SK-N-SH treated with all-trans-retinoic acid at 6 μM for 48 hours (cell line): ENCODE results near the gene RBFOX2.

ENCODE experiments used
- ATAC-seq: fragments of 200-7000 bp; cut with Tn5 transposase; 3 replicates; pipeline ENCODE4 v1.9.1; 2020; ENCODE audit warnings: mild to moderate bottlenecking, moderate library complexity
- ARNTL ChIP-seq: fragments of 450-650 bp; formaldehyde crosslinking; IDR thresholded peaks from 2 replicates; pipeline ENCODE4 v1.5.0; 2020; ENCODE audit warnings: low read depth, mild to moderate bottlenecking, moderate library complexity, borderline replicate concordance
- BACH2 ChIP-seq: fragments of 250-450 bp; sonication (Bioruptor Pico); IDR thresholded peaks from 2 replicates; pipeline ENCODE4 v1.9.0; 2021; ENCODE audit warnings: mild to moderate bottlenecking, borderline replicate concordance
- CSDC2 ChIP-seq: fragments of 250-450 bp; sonication (Bioruptor Pico); IDR thresholded peaks from 2 replicates; pipeline ENCODE4 v1.5.0; 2020; ENCODE audit warnings: mild to moderate bottlenecking, moderate library complexity
- GLIS3 ChIP-seq: fragments of 250-450 bp; sonication (Bioruptor Pico); IDR thresholded peaks from 2 replicates; pipeline ENCODE4 v1.5.0; 2020; ENCODE audit warnings: mild to moderate bottlenecking, moderate library complexity
- ISL1 ChIP-seq: fragments of 250-450 bp; sonication (Bioruptor Pico); IDR thresholded peaks from 2 replicates; pipeline ENCODE4 v2.1.2; 2022; ENCODE audit warnings: mild to moderate bottlenecking, moderate library complexity
- PPARA ChIP-seq: fragments of 250-450 bp; sonication (Bioruptor Pico); IDR thresholded peaks from 2 replicates; pipeline ENCODE4 v1.5.0; 2020; ENCODE audit warnings: mild to moderate bottlenecking, borderline replicate concordance
- RARB ChIP-seq: fragments of 250-450 bp; sonication (Bioruptor Pico); IDR thresholded peaks from 2 replicates; pipeline ENCODE4 v1.8.0; 2021; ENCODE audit warnings: mild to moderate bottlenecking, moderate library complexity
- SNAI2 ChIP-seq: fragments of 250-450 bp; sonication (Bioruptor Pico); IDR thresholded peaks from 2 replicates; pipeline ENCODE4 v1.5.0; 2020; ENCODE audit warnings: mild to moderate bottlenecking, moderate library complexity
- TCF4 ChIP-seq: fragments of 250-450 bp; sonication (Bioruptor Pico); IDR thresholded peaks from 2 replicates; pipeline ENCODE4 v1.8.0; 2021; ENCODE audit warnings: mild to moderate bottlenecking, moderate library complexity, borderline replicate concordance
- TOX ChIP-seq: fragments of 250-450 bp; sonication (Bioruptor Pico); IDR thresholded peaks from 2 replicates; pipeline ENCODE4 v1.8.0; 2021; ENCODE audit warnings: mild to moderate bottlenecking, moderate library complexity, borderline replicate concordance
- ZC3H10 ChIP-seq: fragments of 250-450 bp; sonication (Bioruptor Pico); IDR thresholded peaks from 2 replicates; pipeline ENCODE4 v1.5.1; 2021; ENCODE audit warnings: mild to moderate bottlenecking, moderate library complexity
- ZFP3 ChIP-seq: fragments of 250-450 bp; sonication (Bioruptor Pico); IDR thresholded peaks from 2 replicates; pipeline ENCODE4 v1.5.0; 2020; ENCODE audit warnings: mild to moderate bottlenecking, moderate library complexity
- ZFP30 ChIP-seq: fragments of 450-650 bp; formaldehyde crosslinking; IDR thresholded peaks from 2 replicates; pipeline ENCODE4 v1.5.0; 2022; ENCODE audit warnings: mild to moderate bottlenecking, moderate library complexity
- ZNF565 ChIP-seq: fragments of 450-650 bp; formaldehyde crosslinking; conservative IDR thresholded peaks from 2 replicates; pipeline ENCODE4 v1.5.0; 2020; ENCODE audit warnings: low read depth, mild to moderate bottlenecking, moderate library complexity
- ZNF8 ChIP-seq: fragments of 450-650 bp; formaldehyde crosslinking; IDR thresholded peaks from 2 replicates; pipeline ENCODE4 v1.5.0; 2020; ENCODE audit warnings: mild to moderate bottlenecking, moderate library complexity
- TF ChIP-seq, protein P1 (sequence below): fragments of 250-450 bp; sonication (Bioruptor Pico); IDR thresholded peaks from 2 replicates; pipeline ENCODE4 v1.8.0; 2020; ENCODE audit warnings: mild to moderate bottlenecking, moderate library complexity, borderline replicate concordance
- TF ChIP-seq, protein P2 (sequence below): fragments of 250-450 bp; sonication (Bioruptor Pico); IDR thresholded peaks from 2 replicates; pipeline ENCODE4 v1.5.1; 2020; ENCODE audit warnings: low read depth, mild to moderate bottlenecking, moderate library complexity
- TF ChIP-seq, protein P3 (sequence below): fragments of 250-450 bp; sonication (Bioruptor Pico); IDR thresholded peaks from 2 replicates; pipeline ENCODE4 v1.5.0; 2020; ENCODE audit warnings: mild to moderate bottlenecking, moderate library complexity
- TF ChIP-seq, protein P4 (sequence below): fragments of 250-450 bp; sonication (Bioruptor Pico); IDR thresholded peaks from 2 replicates; pipeline ENCODE4 v1.5.1; 2021; ENCODE audit warnings: mild to moderate bottlenecking, moderate library complexity

RBFOX2 gene

DNA sequence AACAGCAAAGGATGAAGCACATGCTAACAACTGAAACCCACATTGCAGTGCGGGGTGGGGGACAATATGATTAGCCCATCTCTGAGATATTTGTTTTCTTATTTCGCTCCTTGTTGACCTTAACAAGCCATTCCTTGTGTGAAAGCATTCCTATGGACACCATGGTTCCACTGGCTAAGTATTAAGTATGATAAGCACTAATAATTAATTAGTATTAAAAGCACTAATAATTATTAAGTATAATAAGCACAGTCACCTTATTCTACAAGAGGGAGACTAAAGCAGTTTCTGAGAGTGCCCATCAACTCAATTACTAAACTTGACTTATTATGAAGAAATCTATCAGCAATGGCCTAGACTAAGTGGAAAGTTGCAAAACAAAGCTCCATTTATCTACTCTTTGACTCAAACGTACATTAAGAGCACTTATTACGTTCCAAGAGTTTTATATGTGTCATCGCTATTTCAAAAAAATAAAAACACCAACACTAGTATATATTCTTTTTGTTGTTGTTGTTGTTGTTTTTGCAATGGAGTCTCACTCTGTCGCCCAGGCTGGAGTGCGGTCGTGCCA lies 65.3 kb downstream of the RBFOX2 start:
- ATAC-seq, result no peak

DNA sequence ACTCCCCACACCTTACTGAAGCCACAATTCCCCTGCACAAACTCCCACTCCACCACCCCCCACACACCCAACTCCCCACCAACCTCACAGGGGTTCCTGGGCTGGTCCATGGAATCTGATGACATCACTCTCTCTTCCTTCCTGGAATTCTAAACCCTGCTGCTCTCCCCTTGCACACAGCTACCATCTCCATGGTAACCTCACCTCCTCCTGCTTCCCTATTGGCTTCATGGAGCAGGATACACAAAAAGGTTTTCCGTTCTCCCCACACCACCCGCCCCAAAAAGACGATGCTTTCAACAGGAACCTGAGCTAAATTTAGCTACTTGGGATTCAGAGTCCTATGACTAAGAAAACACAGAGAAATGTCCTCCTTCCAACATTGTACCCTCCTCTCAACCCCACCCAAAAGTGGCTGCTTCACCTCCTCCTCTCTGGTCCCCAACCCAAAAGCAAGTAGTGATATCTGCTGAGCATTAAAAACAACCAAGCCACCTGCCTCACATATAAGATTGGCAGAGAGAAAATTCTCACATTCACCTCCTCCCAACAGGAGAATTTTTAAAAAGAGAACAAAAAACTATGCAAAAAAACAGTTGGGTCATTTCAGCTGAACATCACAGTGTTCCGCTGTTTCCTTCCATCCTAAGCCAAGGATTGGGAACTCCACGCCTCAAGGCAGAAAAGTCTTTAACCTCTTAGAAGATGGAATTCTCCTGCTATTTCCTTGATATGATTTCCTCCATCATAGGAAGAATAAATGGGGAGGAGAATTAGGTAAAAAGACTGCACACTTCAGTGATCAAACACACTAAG lies 66.9 kb downstream of the RBFOX2 start:
- TF ChIP-seq ZNF8 (no peak), ISL1 (no peak), CSDC2 (CRISPR knock-in tag) (no peak), PPARA (CRISPR knock-in tag) (no peak), TOX (CRISPR knock-in tag) (no peak), ZC3H10 (CRISPR knock-in tag) (no peak)
- TF ChIP-seq, protein P1, sequence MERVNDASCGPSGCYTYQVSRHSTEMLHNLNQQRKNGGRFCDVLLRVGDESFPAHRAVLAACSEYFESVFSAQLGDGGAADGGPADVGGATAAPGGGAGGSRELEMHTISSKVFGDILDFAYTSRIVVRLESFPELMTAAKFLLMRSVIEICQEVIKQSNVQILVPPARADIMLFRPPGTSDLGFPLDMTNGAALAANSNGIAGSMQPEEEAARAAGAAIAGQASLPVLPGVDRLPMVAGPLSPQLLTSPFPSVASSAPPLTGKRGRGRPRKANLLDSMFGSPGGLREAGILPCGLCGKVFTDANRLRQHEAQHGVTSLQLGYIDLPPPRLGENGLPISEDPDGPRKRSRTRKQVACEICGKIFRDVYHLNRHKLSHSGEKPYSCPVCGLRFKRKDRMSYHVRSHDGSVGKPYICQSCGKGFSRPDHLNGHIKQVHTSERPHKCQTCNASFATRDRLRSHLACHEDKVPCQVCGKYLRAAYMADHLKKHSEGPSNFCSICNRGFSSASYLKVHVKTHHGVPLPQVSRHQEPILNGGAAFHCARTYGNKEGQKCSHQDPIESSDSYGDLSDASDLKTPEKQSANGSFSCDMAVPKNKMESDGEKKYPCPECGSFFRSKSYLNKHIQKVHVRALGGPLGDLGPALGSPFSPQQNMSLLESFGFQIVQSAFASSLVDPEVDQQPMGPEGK (CRISPR knock-in tag), result no peak

More for the DNA sequence above, 65.3 kb downstream of the RBFOX2 start:
- no peak for TF ChIP-seq RARB (CRISPR knock-in tag)
- no peak for TF ChIP-seq PPARA (CRISPR knock-in tag)
- no peak for TF ChIP-seq ISL1
- no peak for TF ChIP-seq ZNF8
- no peak for TF ChIP-seq ARNTL (CRISPR knock-in tag)
- TF ChIP-seq ZFP3 (CRISPR knock-in tag), result no peak
- TF ChIP-seq BACH2, result no peak
- TF ChIP-seq TOX (CRISPR knock-in tag), result no peak
- TF ChIP-seq, protein P2, sequence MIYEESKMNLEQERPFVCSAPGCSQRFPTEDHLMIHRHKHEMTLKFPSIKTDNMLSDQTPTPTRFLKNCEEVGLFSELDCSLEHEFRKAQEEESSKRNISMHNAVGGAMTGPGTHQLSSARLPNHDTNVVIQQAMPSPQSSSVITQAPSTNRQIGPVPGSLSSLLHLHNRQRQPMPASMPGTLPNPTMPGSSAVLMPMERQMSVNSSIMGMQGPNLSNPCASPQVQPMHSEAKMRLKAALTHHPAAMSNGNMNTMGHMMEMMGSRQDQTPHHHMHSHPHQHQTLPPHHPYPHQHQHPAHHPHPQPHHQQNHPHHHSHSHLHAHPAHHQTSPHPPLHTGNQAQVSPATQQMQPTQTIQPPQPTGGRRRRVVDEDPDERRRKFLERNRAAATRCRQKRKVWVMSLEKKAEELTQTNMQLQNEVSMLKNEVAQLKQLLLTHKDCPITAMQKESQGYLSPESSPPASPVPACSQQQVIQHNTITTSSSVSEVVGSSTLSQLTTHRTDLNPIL (CRISPR knock-in tag), result no peak
- TF ChIP-seq ZNF565 (CRISPR knock-in tag), result no peak
- TF ChIP-seq, protein P3, sequence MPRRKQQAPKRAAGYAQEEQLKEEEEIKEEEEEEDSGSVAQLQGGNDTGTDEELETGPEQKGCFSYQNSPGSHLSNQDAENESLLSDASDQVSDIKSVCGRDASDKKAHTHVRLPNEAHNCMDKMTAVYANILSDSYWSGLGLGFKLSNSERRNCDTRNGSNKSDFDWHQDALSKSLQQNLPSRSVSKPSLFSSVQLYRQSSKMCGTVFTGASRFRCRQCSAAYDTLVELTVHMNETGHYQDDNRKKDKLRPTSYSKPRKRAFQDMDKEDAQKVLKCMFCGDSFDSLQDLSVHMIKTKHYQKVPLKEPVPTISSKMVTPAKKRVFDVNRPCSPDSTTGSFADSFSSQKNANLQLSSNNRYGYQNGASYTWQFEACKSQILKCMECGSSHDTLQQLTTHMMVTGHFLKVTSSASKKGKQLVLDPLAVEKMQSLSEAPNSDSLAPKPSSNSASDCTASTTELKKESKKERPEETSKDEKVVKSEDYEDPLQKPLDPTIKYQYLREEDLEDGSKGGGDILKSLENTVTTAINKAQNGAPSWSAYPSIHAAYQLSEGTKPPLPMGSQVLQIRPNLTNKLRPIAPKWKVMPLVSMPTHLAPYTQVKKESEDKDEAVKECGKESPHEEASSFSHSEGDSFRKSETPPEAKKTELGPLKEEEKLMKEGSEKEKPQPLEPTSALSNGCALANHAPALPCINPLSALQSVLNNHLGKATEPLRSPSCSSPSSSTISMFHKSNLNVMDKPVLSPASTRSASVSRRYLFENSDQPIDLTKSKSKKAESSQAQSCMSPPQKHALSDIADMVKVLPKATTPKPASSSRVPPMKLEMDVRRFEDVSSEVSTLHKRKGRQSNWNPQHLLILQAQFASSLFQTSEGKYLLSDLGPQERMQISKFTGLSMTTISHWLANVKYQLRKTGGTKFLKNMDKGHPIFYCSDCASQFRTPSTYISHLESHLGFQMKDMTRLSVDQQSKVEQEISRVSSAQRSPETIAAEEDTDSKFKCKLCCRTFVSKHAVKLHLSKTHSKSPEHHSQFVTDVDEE (CRISPR knock-in tag), result no peak
- TF ChIP-seq, protein P1 (CRISPR knock-in tag), result no peak
- TF ChIP-seq, protein P4, sequence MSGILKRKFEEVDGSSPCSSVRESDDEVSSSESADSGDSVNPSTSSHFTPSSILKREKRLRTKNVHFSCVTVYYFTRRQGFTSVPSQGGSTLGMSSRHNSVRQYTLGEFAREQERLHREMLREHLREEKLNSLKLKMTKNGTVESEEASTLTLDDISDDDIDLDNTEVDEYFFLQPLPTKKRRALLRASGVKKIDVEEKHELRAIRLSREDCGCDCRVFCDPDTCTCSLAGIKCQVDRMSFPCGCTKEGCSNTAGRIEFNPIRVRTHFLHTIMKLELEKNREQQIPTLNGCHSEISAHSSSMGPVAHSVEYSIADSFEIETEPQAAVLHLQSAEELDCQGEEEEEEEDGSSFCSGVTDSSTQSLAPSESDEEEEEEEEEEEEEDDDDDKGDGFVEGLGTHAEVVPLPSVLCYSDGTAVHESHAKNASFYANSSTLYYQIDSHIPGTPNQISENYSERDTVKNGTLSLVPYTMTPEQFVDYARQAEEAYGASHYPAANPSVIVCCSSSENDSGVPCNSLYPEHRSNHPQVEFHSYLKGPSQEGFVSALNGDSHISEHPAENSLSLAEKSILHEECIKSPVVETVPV (CRISPR knock-in tag), result no peak
- no peak for TF ChIP-seq SNAI2 (CRISPR knock-in tag)
- TF ChIP-seq ZFP30 (CRISPR knock-in tag), result no peak
- no peak for TF ChIP-seq ZC3H10 (CRISPR knock-in tag)
- no peak for TF ChIP-seq GLIS3
- no peak for TF ChIP-seq TCF4 (CRISPR knock-in tag)
- TF ChIP-seq, all 23 proteins: peak for 0

DNA sequence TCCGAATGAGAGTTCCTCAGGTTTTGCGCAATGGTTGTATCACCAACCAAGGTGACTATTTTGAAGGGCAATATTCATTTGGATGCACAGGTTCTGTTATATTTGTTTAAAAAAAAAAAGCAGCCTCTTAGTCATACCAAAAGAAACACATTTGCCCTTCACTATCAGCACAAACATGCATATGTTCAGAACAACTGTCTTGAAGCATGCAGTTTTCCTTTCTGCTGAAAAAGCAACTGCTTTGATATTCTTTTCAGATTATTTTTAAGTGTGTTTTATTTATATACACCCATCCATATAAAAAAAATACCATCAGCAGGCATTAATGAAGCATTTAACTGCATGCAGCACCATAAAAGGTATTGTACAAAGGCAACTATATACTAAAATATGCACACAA lies 67.8 kb downstream of the RBFOX2 start:
- no peak for TF ChIP-seq ARNTL (CRISPR knock-in tag)
- TF ChIP-seq ZFP30 (CRISPR knock-in tag), result no peak
- no peak for TF ChIP-seq ZFP3 (CRISPR knock-in tag)
- no peak for TF ChIP-seq CSDC2 (CRISPR knock-in tag)
- no peak for TF ChIP-seq ZNF565 (CRISPR knock-in tag)
- no peak for TF ChIP-seq ZC3H10 (CRISPR knock-in tag)
- TF ChIP-seq, protein P4 (CRISPR knock-in tag), result no peak
- TF ChIP-seq BACH2, result no peak
- no peak for TF ChIP-seq RARB (CRISPR knock-in tag)
- no peak for TF ChIP-seq TOX (CRISPR knock-in tag)
- ATAC-seq, result no peak

More for the DNA sequence above, 66.9 kb downstream of the RBFOX2 start:
- ATAC-seq, result peak; percentile 91
